Activated CD8-positive, alpha-beta T cell treated with anti-CD3 and anti-CD28 coated beads for 36 hours (primary cell): ENCODE data around the gene FAM162A. TPM values are rescaled to one million over a fixed set of nuclear protein-coding genes. Genes with fewer than 3 reads are reported as not detected.

Source experiments
- ATAC-seq: fragments of 200-7000 bp; cut with Tn5 transposase; one replicate; pipeline ENCODE4 v1.10.0; 2021; ENCODE audit warnings: mild to moderate bottlenecking, moderate library complexity
- CTCF ChIA-PET: fragments of 350-600 bp; sonication (Branson Sonifier 250); formaldehyde crosslinking; loops from one replicate; lab custom pipeline; 2021; ENCODE audit warnings: antibody characterized with exemption; lab: Charles Lee
- POLR2A ChIA-PET: fragments of 350-600 bp; sonication (Branson Sonifier 250); formaldehyde crosslinking; loops from one replicate; lab custom pipeline; 2021; ENCODE audit warnings: antibody characterized with exemption; lab: Charles Lee
- DNase-seq: peaks from one replicate; pipeline ENCODE4 v3.0.0-alpha.2; 2020
- H3K27ac Mint-ChIP-seq: one replicate; pipeline ENCODE4 v1.8.0; 2021; ENCODE audit warnings: mild to moderate bottlenecking, mixed read lengths
- H3K27me3 Mint-ChIP-seq: one replicate; pipeline ENCODE4 v1.8.0; 2021; ENCODE audit warnings: mixed read lengths
- H3K36me3 Mint-ChIP-seq: one replicate; pipeline ENCODE4 v1.8.0; 2021; ENCODE audit warnings: low read depth, mixed read lengths
- H3K4me1 Mint-ChIP-seq: one replicate; pipeline ENCODE4 v1.8.0; 2021; ENCODE audit warnings: low read depth, mixed read lengths
- H3K4me3 Mint-ChIP-seq: one replicate; pipeline ENCODE4 v1.8.0; 2021; ENCODE audit warnings: mild to moderate bottlenecking, moderate library complexity, mixed read lengths
- H3K9me3 Mint-ChIP-seq: one replicate; pipeline ENCODE4 v1.8.0; 2021; ENCODE audit warnings: mixed read lengths
- intact Hi-C: fragments of 100-400 bp; cut with micrococcal nuclease; formaldehyde crosslinking; loops from one replicate; pipeline ENCODE4 v1.10.0; 2022
- total RNA-seq, 2 experiments: library from RNA; stranded (reverse); gene quantifications; one replicate each; pipeline ENCODE4 v1.2.3, GENCODE V29; 2021
- TF ChIP-seq, protein P1 (sequence below): fragments of 200-600 bp; IDR thresholded peaks from one replicate; pipeline ENCODE4 v1.8.0; 2022; ENCODE audit warnings: antibody characterized with exemption, mild to moderate bottlenecking

Gene FAM162A, protein sequence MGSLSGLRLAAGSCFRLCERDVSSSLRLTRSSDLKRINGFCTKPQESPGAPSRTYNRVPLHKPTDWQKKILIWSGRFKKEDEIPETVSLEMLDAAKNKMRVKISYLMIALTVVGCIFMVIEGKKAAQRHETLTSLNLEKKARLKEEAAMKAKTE
- total RNA-seq = 100 to 1,000 TPM; 202 to 204 TPM

DNA sequence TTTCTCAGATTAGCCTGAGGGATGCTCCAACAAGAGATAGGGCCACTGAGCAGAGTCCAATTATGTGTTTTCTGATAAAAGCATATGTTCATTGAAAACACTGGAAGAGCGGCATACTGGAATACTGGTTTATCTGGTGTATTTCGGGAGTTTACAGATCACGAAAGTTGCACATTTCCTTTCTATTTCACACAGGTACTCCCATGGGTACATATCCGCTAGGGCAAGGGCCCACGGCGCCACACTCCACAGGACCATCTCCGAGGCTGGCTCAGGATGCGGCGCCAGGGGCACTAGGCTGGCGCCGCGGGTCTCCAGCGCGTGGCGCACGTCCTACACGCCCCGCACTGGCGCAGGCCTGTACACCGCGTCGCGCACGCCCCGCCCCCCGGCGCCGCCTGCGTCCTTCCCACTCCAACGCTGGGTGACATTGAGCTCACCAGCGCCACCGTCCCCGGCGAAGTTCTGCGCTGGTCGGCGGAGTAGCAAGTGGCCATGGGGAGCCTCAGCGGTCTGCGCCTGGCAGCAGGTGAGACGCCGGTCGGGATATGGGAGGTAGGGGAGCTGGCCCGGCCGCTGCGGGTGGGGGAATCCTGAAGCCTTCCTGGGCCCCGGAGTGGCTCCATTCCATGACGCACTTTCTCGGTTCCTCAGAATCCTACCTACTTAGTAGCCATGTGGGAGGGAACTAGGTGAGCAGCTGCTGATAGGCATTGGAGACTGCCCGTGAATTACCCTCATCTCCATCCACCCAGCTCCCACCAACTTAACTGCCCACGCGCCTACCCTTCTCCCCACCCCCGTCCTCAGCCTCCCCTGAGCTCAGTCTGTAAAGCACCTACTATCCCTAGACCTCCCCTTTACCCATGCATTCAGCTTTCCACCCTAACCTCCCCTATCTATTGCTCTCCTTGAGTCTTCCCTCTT is at the start of gene FAM162A:
Gene FAM162A (plus strand): TSS at position 412 of the 927 bp plus-strand sequence. CDS start 84 bp downstream, at position 496.
- Mint-ChIP-seq H3K36me3 (peaks cover 53% of the 10 kb centered on the region), H3K4me3 (peak within 1 kb of the TSS; percentile 97), H3K27ac (peak within 1 kb of the TSS; percentile 96), H3K27me3 (no peaks in the 10 kb centered on the region), H3K9me3 (no peaks in the 10 kb centered on the region), H3K4me1 (peaks cover 57% of the 10 kb centered on the region)
- intact Hi-C loops = loop anchor here (10.0 kb wide), 1 partner anchor 411 kb away; the partner anchor contains the start of genes HSPBAP1 and SLC49A4
- ChIA-PET CTCF (interaction anchor here (0.6 to 2.9 kb wide), 20 partner anchors 9 to 321 kb away, joined by 3 to 40 read pairs (median 4); partner anchors contain the start of genes KPNA1, PARP14 and WDR5B), POLR2A (interaction anchor here (0.6 to 3.1 kb wide), 15 partner anchors 10 to 299 kb away, joined by 3 to 19 read pairs (median 3); partner anchors contain the start of genes PARP14 and WDR5B)
- TF ChIP-seq, protein P1, sequence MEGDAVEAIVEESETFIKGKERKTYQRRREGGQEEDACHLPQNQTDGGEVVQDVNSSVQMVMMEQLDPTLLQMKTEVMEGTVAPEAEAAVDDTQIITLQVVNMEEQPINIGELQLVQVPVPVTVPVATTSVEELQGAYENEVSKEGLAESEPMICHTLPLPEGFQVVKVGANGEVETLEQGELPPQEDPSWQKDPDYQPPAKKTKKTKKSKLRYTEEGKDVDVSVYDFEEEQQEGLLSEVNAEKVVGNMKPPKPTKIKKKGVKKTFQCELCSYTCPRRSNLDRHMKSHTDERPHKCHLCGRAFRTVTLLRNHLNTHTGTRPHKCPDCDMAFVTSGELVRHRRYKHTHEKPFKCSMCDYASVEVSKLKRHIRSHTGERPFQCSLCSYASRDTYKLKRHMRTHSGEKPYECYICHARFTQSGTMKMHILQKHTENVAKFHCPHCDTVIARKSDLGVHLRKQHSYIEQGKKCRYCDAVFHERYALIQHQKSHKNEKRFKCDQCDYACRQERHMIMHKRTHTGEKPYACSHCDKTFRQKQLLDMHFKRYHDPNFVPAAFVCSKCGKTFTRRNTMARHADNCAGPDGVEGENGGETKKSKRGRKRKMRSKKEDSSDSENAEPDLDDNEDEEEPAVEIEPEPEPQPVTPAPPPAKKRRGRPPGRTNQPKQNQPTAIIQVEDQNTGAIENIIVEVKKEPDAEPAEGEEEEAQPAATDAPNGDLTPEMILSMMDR = no peak
- ATAC-seq (peak; percentile 91), DNase-seq (peak; percentile 96)

DNA sequence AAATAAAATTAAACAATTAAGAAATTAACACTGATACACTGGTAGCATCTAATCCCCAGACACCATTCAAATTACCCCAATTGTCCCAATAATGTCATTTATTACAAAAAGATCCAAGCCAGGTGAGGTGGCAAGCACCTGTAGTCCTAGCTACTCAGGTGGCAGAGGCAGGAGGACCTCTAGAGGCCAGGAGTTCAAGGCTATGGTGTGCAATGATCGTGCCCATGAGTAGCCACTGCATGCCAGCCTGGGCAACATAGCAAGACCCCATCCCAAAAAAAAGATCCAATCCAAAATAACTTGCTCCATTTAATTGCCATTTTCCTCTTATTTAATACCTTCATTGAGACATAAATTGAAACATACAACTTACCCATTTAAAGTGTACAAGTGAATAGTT is 41.2 kb upstream of the FAM162A start:
- DNase-seq (no peak), ATAC-seq (no peak)
- Mint-ChIP-seq H3K27ac (no peak overlapping the region), H3K4me3 (no peak overlapping the region), H3K4me1 (no peaks in the 10 kb centered on the region), H3K36me3 (no peaks in the 10 kb centered on the region), H3K9me3 (no peaks in the 10 kb centered on the region), H3K27me3 (no peaks in the 10 kb centered on the region)
- CTCF ChIA-PET = interaction anchor here (1.1 kb wide), 1 partner anchor 11 kb away, joined by 3 read pairs; no protein-coding TSS in a partner anchor
- POLR2A ChIA-PET = no interaction called here
- TF ChIP-seq, protein P1 = no peak
- intact Hi-C loops = no loop called here

DNA sequence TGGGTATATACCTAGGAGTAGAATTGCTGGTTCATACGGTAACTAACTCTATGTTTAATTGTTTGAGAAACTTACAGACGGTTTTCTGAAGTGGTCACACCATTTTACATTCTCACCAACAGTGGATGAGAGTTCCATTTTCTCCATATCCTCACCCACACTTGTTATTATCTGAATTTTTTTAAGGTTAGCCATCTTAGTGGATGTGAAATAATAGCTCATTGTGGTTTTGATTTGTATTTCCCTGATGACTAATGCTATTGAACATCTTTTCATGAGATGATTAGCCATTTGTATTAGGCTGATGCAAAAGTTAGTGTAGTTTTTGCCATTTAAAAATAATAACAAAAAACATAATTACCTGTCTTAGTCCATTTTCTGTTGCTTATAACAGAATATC is 40.3 kb upstream of the FAM162A start:
- ChIA-PET POLR2A (no interaction called here), CTCF (interaction anchor here (1.1 kb wide), 1 partner anchor 10 kb away, joined by 3 read pairs; no protein-coding TSS in a partner anchor)
- no peak overlapping the region for H3K4me3 Mint-ChIP-seq
- H3K27ac Mint-ChIP-seq = no peak overlapping the region
- peaks cover 2% of the 10 kb centered on the region for H3K27me3 Mint-ChIP-seq
- no peak for DNase-seq
- no peaks in the 10 kb centered on the region for H3K9me3 Mint-ChIP-seq
- TF ChIP-seq, protein P1 = no peak
- intact Hi-C loops = no loop called here
- H3K36me3 Mint-ChIP-seq = no peaks in the 10 kb centered on the region
- no peak for ATAC-seq
- H3K4me1 Mint-ChIP-seq = no peaks in the 10 kb centered on the region

DNA sequence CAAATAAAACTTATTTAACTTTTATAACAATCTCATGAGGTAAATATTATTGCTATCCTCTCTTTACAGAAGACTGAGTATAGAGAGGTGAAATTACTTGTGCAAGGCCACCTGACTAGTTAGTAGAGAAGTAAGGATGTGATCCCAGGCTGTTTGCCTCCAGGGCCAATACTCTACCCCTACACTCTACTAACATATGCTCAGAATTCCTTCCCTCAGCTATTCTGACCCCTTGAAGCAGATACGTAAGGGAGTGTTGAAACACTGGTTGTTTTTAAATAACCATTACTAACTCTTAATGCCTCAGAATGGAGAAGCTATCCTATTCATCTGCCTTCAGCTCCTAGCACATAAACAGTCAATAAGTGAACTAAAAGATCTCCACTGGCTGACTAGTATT is 34.8 kb upstream of the FAM162A start:
- ChIA-PET POLR2A (interaction anchor here (0.9 kb wide), 1 partner anchor 8 kb away, joined by 4 read pairs; no protein-coding TSS in a partner anchor), CTCF (interaction anchor here (0.7 to 0.9 kb wide), 2 partner anchors 11 to 14 kb away, joined by 3 to 5 read pairs; no protein-coding TSS in a partner anchor)
- Mint-ChIP-seq H3K36me3 (no peaks in the 10 kb centered on the region), H3K4me1 (no peaks in the 10 kb centered on the region), H3K27me3 (peaks cover 2% of the 10 kb centered on the region), H3K27ac (no peak overlapping the region), H3K9me3 (no peaks in the 10 kb centered on the region), H3K4me3 (no peak overlapping the region)
- DNase-seq (no peak), ATAC-seq (no peak)
- intact Hi-C loops = no loop called here
- TF ChIP-seq, protein P1 = no peak
